Tibial artery (tissue), 4 donors: ENCODE measurements around the gene PRSS27.

Experiments used
- DNase-seq, 2 donors: peaks; one replicate each; pipeline ENCODE4 v3.0.0-alpha.2; 2019
- H3K27ac ChIP-seq, 2 donors: fragments of 200-600 bp; sonication (generic) in 1 of 2; 1 replicate in 1 of 2; 2 replicates in 1 of 2; pipeline ENCODE4 v1.5.1; 2018 to 2019; ENCODE audit warnings: mild to moderate bottlenecking in 1 of 2
- H3K27me3 ChIP-seq, 2 donors: fragments of 200-600 bp; sonication (generic) in 1 of 2; one replicate each; pipeline versions ENCODE4 v1.5.1 to v1.6.0; 2016 to 2019
- H3K36me3 ChIP-seq, 3 donors: fragments of 200-600 bp; sonication (generic) in 2 of 3; one replicate each; pipeline ENCODE4 v1.5.1; 2016 to 2019; ENCODE audit warnings: mild to moderate bottlenecking in 2 of 3
- H3K4me1 ChIP-seq, 4 donors: fragments of 200-600 bp; sonication (generic) in 2 of 4; 1 replicate in 3 of 4; 2 replicates in 1 of 4; pipeline ENCODE4 v1.5.1; 2016 to 2019
- H3K4me3 ChIP-seq, 2 donors: fragments of 200-600 bp; sonication (generic) in 1 of 2; 1 replicate in 1 of 2; 2 replicates in 1 of 2; pipeline ENCODE4 v1.5.1; 2018 to 2019; ENCODE audit warnings: mild to moderate bottlenecking in 2 of 2
- H3K9me3 ChIP-seq, 3 donors: fragments of 200-600 bp; sonication (generic) in 1 of 3; one replicate each; pipeline ENCODE4 v1.5.1; 2016 to 2019
- intact Hi-C: fragments of 100-400 bp; cut with DNase I; formaldehyde crosslinking; loops from one replicate; pipeline ENCODE4 v1.15.0; 2023; ENCODE audit warnings: low total_unique reads
- TF ChIP-seq, protein P1 (sequence below), 2 experiments: fragments of 200-600 bp in 1 of 2; fragments of 450-650 bp in 1 of 2; IDR thresholded peaks; one replicate each; pipeline ENCODE4 v1.5.1; 2017 to 2019; ENCODE audit warnings: antibody characterized with exemption in 2 of 2, mild to moderate bottlenecking in 1 of 2, moderate library complexity in 1 of 2

The PRSS27 gene

DNA sequence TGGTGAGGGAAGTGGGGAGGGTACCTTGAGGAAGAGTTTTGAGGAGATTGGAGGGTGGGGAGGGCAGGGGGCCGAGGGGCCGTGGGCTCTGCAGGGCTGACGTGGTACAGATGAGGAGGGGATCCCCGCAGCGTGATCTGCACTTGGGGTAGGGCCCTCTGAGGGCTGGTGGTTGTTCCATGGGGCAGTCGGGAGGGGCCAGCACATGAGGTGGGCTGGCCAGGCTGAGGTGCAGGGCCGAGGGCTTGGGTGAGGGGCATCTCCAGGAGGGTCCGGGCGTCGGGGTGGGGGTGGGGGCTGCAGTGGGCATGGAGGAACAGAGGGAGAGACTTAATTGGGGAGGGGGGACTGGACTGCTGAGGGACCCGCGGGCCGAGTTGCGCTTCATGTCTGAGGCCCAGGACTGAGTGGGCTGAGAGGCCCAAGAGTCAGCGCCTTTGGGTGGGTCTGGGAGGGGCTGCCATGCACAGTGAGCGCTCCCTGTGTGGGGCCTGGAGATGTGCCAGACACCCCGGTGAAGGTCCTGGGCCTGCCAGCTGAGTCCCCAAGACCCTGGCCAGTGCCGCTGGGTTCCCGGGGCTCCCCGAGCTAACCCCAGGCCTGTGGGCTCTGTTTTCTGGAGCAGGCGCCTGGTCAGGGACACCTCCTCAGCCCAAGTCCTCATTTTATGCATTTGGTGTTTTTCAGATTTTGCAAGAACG, 13.3 kb downstream of the PRSS27 start:
- H3K4me1 ChIP-seq: no peaks in the 10 kb centered on the region
- no peak overlapping the region for H3K27ac ChIP-seq
- H3K4me3 ChIP-seq: no peak overlapping the region
- no peaks in the 10 kb centered on the region for H3K27me3 ChIP-seq
- no peaks in the 10 kb centered on the region for H3K9me3 ChIP-seq
- intact Hi-C loops: no loop called here
- peaks cover 46 to 86% (median 77%) of the 10 kb centered on the region in 3 donors for H3K36me3 ChIP-seq
- TF ChIP-seq, protein P1, sequence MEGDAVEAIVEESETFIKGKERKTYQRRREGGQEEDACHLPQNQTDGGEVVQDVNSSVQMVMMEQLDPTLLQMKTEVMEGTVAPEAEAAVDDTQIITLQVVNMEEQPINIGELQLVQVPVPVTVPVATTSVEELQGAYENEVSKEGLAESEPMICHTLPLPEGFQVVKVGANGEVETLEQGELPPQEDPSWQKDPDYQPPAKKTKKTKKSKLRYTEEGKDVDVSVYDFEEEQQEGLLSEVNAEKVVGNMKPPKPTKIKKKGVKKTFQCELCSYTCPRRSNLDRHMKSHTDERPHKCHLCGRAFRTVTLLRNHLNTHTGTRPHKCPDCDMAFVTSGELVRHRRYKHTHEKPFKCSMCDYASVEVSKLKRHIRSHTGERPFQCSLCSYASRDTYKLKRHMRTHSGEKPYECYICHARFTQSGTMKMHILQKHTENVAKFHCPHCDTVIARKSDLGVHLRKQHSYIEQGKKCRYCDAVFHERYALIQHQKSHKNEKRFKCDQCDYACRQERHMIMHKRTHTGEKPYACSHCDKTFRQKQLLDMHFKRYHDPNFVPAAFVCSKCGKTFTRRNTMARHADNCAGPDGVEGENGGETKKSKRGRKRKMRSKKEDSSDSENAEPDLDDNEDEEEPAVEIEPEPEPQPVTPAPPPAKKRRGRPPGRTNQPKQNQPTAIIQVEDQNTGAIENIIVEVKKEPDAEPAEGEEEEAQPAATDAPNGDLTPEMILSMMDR (IDR thresholded peaks at IDR 0.05): no peak
- DNase-seq: no peak

DNA sequence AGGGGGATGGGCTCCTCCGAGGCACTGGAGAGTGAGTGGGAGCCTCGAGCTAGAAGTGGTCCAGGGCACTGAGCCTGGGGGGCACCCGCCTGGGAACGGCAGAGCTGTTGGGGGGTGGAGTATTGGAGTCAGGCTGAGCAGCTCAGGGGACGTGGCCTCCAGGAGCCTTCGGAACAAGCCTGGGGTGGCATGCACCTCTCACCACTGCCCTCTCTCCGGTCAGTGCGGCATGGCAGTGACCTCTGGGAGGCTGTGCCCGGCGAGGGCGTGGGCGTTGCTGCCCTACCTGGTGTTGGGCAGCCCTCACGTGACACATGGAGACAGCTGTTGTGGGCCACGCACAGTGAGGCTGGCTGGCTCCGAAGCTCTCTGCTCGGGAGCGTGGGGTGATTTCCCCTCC, 13.9 kb downstream of the PRSS27 start:
- intact Hi-C loops: no loop called here
- TF ChIP-seq, protein P1 (IDR thresholded peaks at IDR 0.05): no peak
- H3K27ac ChIP-seq: no peak overlapping the region
- no peaks in the 10 kb centered on the region for H3K27me3 ChIP-seq
- H3K4me1 ChIP-seq: no peaks in the 10 kb centered on the region
- no peak for DNase-seq
- H3K36me3 ChIP-seq: peaks cover 48 to 93% (median 84%) of the 10 kb centered on the region in 3 donors
- H3K9me3 ChIP-seq: no peaks in the 10 kb centered on the region
- no peak overlapping the region for H3K4me3 ChIP-seq

- TF ChIP-seq, protein P1 (IDR thresholded peaks at IDR 0.05): no peak
- DNase-seq: no peak
- Histone ChIP-seq H3K4me1 (no peaks in the 10 kb centered on the region), H3K27ac (no peak overlapping the region), H3K27me3 (no peaks in the 10 kb centered on the region), H3K9me3 (no peaks in the 10 kb centered on the region), H3K36me3 (peaks cover 50 to 100% (median 91%) of the 10 kb centered on the region in 3 donors), H3K4me3 (no peak overlapping the region)
- intact Hi-C loops: no loop called here
Observed at GRCh38 chr16:2705351-2705750, 14.7 kb downstream of the PRSS27 start.

DNA sequence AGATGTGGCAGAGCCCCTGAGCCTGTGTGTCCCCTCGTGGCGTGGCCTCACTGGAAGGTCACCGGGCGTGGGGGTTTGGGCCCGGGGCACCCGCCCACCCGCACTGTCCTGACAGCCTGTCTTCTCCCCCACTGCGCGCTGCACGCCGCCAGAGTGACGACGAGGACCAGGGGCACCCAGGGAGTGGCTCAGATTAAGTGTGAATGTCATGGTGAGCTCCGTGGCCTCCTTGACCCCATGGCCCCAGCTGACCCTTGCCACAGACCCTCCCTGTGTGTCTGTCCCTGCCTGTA, 15.1 kb downstream of the PRSS27 start:
- DNase-seq: no peak
- no peaks in the 10 kb centered on the region for H3K27me3 ChIP-seq
- no peaks in the 10 kb centered on the region for H3K4me1 ChIP-seq
- intact Hi-C loops: no loop called here
- no peak overlapping the region for H3K27ac ChIP-seq
- no peak overlapping the region for H3K4me3 ChIP-seq
- H3K36me3 ChIP-seq: peaks cover 54 to 100% (median 92%) of the 10 kb centered on the region in 3 donors
- TF ChIP-seq, protein P1 (IDR thresholded peaks at IDR 0.05): no peak
- H3K9me3 ChIP-seq: no peaks in the 10 kb centered on the region

DNA sequence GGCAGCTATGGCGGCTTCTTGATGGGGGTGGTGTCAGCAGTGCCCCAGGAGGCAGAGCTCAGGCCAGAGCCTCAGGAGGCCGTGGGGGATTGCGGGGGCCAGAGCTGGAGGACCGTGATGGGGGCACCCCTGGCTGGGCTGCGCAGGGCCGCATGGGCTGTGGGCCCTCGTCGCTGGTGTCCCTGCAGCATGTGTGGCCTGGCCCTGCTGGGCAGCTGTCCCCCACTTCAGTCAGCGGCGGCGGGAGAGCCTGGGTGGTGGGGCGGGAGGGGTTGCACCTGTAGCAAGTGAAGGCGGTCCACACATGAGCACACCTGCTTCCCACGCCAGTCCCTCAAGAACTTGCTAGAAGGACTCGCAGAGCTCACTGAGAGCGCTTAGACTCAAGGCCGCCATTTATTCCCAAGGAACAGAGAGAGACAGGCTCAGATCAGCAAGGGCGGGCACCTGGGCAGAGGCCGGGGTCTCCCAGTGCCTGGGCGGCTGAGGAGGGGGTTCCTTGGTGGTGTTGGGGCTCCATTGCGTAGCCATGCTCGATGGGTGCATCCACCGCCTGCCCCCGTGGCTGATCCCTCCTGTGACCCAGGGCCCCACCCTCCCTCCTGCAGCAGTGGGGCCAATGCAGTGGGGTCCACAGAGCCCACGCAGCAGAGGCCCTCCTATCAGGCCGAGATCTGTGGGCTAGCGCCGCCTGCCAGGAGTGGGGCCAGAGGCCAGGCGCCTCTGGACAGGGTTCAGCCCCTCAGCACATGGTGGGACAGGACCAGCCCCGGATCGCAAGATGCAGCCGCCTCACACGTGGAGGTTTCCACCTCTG, 15.7 kb downstream of the PRSS27 start:
- Histone ChIP-seq H3K36me3 (peaks cover 60 to 100% (median 92%) of the 10 kb centered on the region in 3 donors), H3K4me1 (no peaks in the 10 kb centered on the region), H3K9me3 (no peaks in the 10 kb centered on the region), H3K27me3 (no peaks in the 10 kb centered on the region), H3K4me3 (no peak overlapping the region), H3K27ac (no peak overlapping the region)
- intact Hi-C loops: no loop called here
- no peak for DNase-seq
- TF ChIP-seq, protein P1 (IDR thresholded peaks at IDR 0.05): no peak
